GM23338 (cell line): ENCODE measurements around the gene ATP13A4. TPM values are rescaled to one million over a fixed set of nuclear protein-coding genes. Genes with fewer than 3 reads are reported as not detected.

Source experiments
- ATAC-seq: fragments of 200-7000 bp; cut with Tn5 transposase; 3 replicates; pipeline ENCODE4 v1.9.1; 2020
- DNase-seq: peaks from one replicate; pipeline ENCODE4 v3.0.0-alpha.2; 2015; ENCODE audit warnings: low spot score
- H2AFZ ChIP-seq: fragments of 200-600 bp; sonication (generic); 2 replicates; pipeline ENCODE4 v1.8.0; 2016; ENCODE audit warnings: antibody characterized with exemption, mild to moderate bottlenecking, moderate library complexity
- H3F3A ChIP-seq: fragments of 200-600 bp; sonication (generic); replicated peaks from 2 replicates; pipeline ENCODE4 v1.8.0; 2017; ENCODE audit warnings: antibody characterized with exemption, mixed run types, low read depth
- H3K27ac ChIP-seq: fragments of 200-600 bp; sonication (generic); 2 replicates; pipeline ENCODE4 v1.6.1; 2016; ENCODE audit warnings: low read depth
- H3K27me3 ChIP-seq: fragments of 200-600 bp; sonication (generic); 2 replicates; pipeline ENCODE4 v1.8.0; 2016; ENCODE audit warnings: mild to moderate bottlenecking, mixed run types, moderate library complexity; ENCODE audit not compliant: insufficient read depth
- H3K36me3 ChIP-seq: fragments of 200-600 bp; sonication (generic); 2 replicates; pipeline ENCODE4 v1.8.0; 2016; ENCODE audit warnings: mild to moderate bottlenecking; ENCODE audit not compliant: insufficient read depth
- H3K4me1 ChIP-seq: fragments of 200-600 bp; sonication (generic); 2 replicates; pipeline ENCODE4 v1.8.0; 2016; ENCODE audit warnings: mild to moderate bottlenecking, moderate library complexity; ENCODE audit not compliant: insufficient read depth
- H3K4me2 ChIP-seq: fragments of 200-600 bp; sonication (generic); 2 replicates; pipeline ENCODE4 v1.7.1; 2017; ENCODE audit warnings: mixed run types
- H3K4me3 ChIP-seq: fragments of 200-600 bp; sonication (generic); 2 replicates; pipeline ENCODE4 v1.6.1; 2016; ENCODE audit warnings: mixed run types
- H3K79me2 ChIP-seq: fragments of 200-600 bp; sonication (generic); replicated peaks from 2 replicates; pipeline ENCODE4 v1.8.0; 2017; ENCODE audit warnings: mild to moderate bottlenecking; ENCODE audit not compliant: insufficient read depth
- H3K9me2 ChIP-seq: fragments of 200-600 bp; sonication (generic); 2 replicates; pipeline ENCODE4 v1.8.0; 2017; ENCODE audit not compliant: insufficient read depth
- H4K20me1 ChIP-seq: fragments of 200-600 bp; sonication (generic); replicated peaks from 2 replicates; pipeline ENCODE4 v1.8.0; 2017; ENCODE audit warnings: mild to moderate bottlenecking; ENCODE audit not compliant: insufficient read depth
- H3K27ac Mint-ChIP-seq: 2 replicates; pipeline ENCODE4 v1.8.0; 2020; ENCODE audit warnings: inconsistent platforms, mild to moderate bottlenecking, moderate library complexity, mixed read lengths
- H3K27me3 Mint-ChIP-seq: 3 replicates; pipeline ENCODE4 v1.8.0; 2022; ENCODE audit warnings: low read depth, mild to moderate bottlenecking, moderate library complexity, mixed read lengths, inconsistent platforms; ENCODE audit not compliant: insufficient read depth, poor library complexity
- H3K36me3 Mint-ChIP-seq: 3 replicates; pipeline ENCODE4 v1.8.0; 2021; ENCODE audit warnings: low read depth, mild to moderate bottlenecking, inconsistent platforms, moderate library complexity, mixed read lengths
- H3K4me1 Mint-ChIP-seq: 3 replicates; pipeline ENCODE4 v1.8.0; 2020; ENCODE audit warnings: mild to moderate bottlenecking, inconsistent platforms, mixed read lengths
- H3K4me3 Mint-ChIP-seq: 3 replicates; pipeline ENCODE4 v1.8.0; 2021; ENCODE audit warnings: moderate library complexity, mild to moderate bottlenecking, inconsistent platforms, mixed read lengths
- H3K9me3 Mint-ChIP-seq: 3 replicates; pipeline ENCODE4 v1.8.0; 2020; ENCODE audit warnings: moderate library complexity, mild to moderate bottlenecking, inconsistent platforms, mixed read lengths
- CTCF ChIP-seq, 2 experiments: fragments of 200-600 bp in 1 of 2; sonication (generic) in 1 of 2; conservative IDR thresholded peaks; 2 replicates each; pipeline versions ENCODE4 v1.5.1 to v1.6.1; 2016 to 2017; ENCODE audit warnings: antibody characterized with exemption in 2 of 2, low read depth in 2 of 2, mild to moderate bottlenecking in 2 of 2, moderate library complexity in 1 of 2
- ETS1 ChIP-seq: IDR thresholded peaks from 2 replicates; pipeline ENCODE4 v1.6.1; 2016; ENCODE audit warnings: antibody characterized with exemption
- EZH2phosphoT487 ChIP-seq: fragments of 200-600 bp; sonication (generic); IDR thresholded peaks from one replicate; pipeline ENCODE4 v1.8.1; 2018; ENCODE audit warnings: antibody characterized with exemption; ENCODE audit not compliant: unreplicated experiment
- JUNB ChIP-seq: IDR thresholded peaks from one replicate; pipeline ENCODE4 v1.6.1; 2016; ENCODE audit warnings: antibody characterized with exemption; ENCODE audit not compliant: unreplicated experiment
- NANOG ChIP-seq: IDR thresholded peaks from 2 replicates; pipeline ENCODE4 v1.6.1; 2016; ENCODE audit warnings: antibody characterized with exemption, borderline replicate concordance
- ZNF114 ChIP-seq: fragments of 250-450 bp; sonication (Bioruptor Pico); IDR thresholded peaks from 2 replicates; pipeline ENCODE4 v1.5.0; 2020; ENCODE audit warnings: mild to moderate bottlenecking, moderate library complexity
- ZNF331 ChIP-seq: fragments of 250-450 bp; sonication (Bioruptor Pico); IDR thresholded peaks from 2 replicates; pipeline ENCODE4 v1.5.0; 2020; ENCODE audit warnings: low read depth, mild to moderate bottlenecking, moderate library complexity
- ZNF462 ChIP-seq: fragments of 250-450 bp; sonication (Bioruptor Pico); IDR thresholded peaks from 2 replicates; pipeline ENCODE4 v1.5.0; 2020; ENCODE audit warnings: mild to moderate bottlenecking, moderate library complexity
- polyA plus RNA-seq: library from polyadenylated mRNA; unstranded; fragments of >200 nt; fragmentation: Nextera tagmentation; extraction: Ambion mirVana; gene quantifications from 2 replicates; pipeline ENCODE4 v1.2.1, GENCODE V29; 2016
- total RNA-seq: library from RNA; depleted of rRNA; stranded (reverse); fragments of >200 nt; shearing (Covaris generic); gene quantifications from 2 replicates; pipeline ENCODE4 v1.2.3, GENCODE V29; 2014

ATP13A4 gene
- total and polyA plus RNA-seq, 2 experiments from 2014 or later = not detected

DNA sequence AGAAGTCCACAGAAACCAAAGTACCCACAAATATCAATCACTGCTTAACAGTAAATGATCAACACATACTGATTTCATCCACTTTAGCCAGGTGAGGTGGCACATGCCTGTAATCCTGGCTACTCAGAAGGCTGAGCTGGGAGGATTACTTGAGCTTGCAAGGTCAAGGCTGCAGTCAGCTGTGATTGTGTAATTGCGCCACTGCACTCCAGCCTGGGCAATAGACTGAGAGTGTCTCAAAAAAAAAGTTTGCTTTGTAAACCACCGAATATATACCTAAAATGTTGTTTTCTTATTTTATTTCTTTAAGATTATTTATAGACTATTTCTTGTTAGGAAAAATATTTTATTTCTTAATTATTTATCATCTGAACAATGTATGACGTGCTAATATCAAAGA lies 8.7 kb upstream of the ATP13A4 start (continued):
- TF ChIP-seq CTCF (conservative IDR thresholded peaks at IDR 0.05; ENCODE audit: low read depth in 2 of 2) (no peak), NANOG (no peak), ETS1 (no peak), ZNF331 (CRISPR knock-in tag) (no peak), JUNB (no peak), EZH2phosphoT487 (no peak)

- Histone ChIP-seq H3F3A (no peaks in the 10 kb centered on the region), H3K4me3 (no peak overlapping the region), H3K27ac (no peak overlapping the region), H2AFZ (peak overlapping the region; percentile 28; the same call in 1 of the 2 replicates), H3K4me2 (no peak overlapping the region), H3K27me3 (no peaks in the 10 kb centered on the region), H3K9me2 (no peaks in the 10 kb centered on the region), H3K79me2 (no peaks in the 10 kb centered on the region), H3K4me1 (no peaks in the 10 kb centered on the region), H4K20me1 (no peaks in the 10 kb centered on the region), H3K36me3 (no peaks in the 10 kb centered on the region)
- no peak overlapping the region for H3K4me3 Mint-ChIP-seq
- no peak overlapping the region for H3K27ac Mint-ChIP-seq
- H3K27me3 Mint-ChIP-seq = no peaks in the 10 kb centered on the region
- no peak for ATAC-seq
- H3K4me1 Mint-ChIP-seq = no peaks in the 10 kb centered on the region
- H3K9me3 Mint-ChIP-seq = no peaks in the 10 kb centered on the region
- no peak for DNase-seq
- no peaks in the 10 kb centered on the region for H3K36me3 Mint-ChIP-seq
- TF ChIP-seq ZNF114 (CRISPR knock-in tag) (no peak), NANOG (no peak), ETS1 (no peak), JUNB (no peak), CTCF (conservative IDR thresholded peaks at IDR 0.05; ENCODE audit: low read depth in 2 of 2) (no peak), ZNF462 (CRISPR knock-in tag) (no peak)
Measured at GRCh38 chr3:193560870-193561269, 6.2 kb upstream of the ATP13A4 start.
